ENCODE results near the gene KRT33A. TPM values are rescaled to one million over a fixed set of nuclear protein-coding genes. Genes with fewer than 3 reads are reported as not detected.

Gene KRT33A
- total and polyA plus RNA-seq, 2 of the 8 experiments (the other 6 are each of a cell fraction or from before 2014, with no cell fraction given), result not detected

DNA sequence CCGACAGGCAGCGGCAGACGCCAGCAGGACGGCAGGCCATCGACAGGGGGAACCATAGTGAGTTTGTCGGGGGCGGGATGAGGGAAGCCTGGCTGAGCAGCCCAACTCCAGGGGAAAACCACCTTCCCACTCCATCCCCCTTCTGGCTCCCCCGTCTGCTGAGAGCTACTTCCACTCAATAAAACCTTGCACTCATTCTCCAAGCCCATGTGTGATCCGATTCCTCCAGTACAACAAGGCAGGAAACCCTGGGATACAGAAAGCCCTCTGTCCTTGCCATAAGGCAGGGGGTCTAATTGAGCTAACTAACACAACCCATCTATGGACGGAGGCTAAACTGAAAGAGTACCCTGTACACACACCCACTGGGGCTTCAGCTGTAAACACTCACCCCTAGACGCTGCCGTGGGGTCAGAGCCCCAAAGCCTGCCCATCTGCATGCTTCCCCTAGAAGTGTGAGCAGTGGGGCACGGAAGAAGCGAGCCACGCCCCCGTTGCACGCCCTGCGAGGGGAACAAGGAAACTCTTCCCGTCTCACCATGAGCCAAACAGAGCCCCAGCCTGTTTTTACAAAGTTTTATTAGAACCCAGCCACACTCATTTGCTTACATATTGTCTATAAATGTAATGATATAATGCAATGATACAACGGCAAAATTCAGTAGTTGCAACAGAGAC is 52.0 kb downstream of the KRT33A start:
- no peaks in the 10 kb centered on the region; a peak in 1 of 7 replicates for H3K4me1 ChIP-seq (replicated peaks in 1 of 4; ENCODE audit: control insufficient read depth in 3 of 4, insufficient read depth in 4 of 4, low read length in 3 of 4)
- no peak overlapping the region for H3K4me2 ChIP-seq (ENCODE audit: insufficient read depth in 1 of 2, low read depth in 2 of 2, low read length in 2 of 2)
- H3K9ac ChIP-seq (replicated peaks in 1 of 4; ENCODE audit: extremely low read depth in 1 of 4, low read depth in 3 of 4, low read length in 3 of 4), result no peak overlapping the region
- H4K20me1 ChIP-seq (replicated peaks in 1 of 2; ENCODE audit: control insufficient read depth in 1 of 2, insufficient read depth in 2 of 2, low read length in 2 of 2), result no peaks in the 10 kb centered on the region
- H3K79me1 ChIP-seq (ENCODE audit: low read depth, low read length), result no peaks in the 10 kb centered on the region
- H2BK20ac ChIP-seq (ENCODE audit: low read length), result no peak overlapping the region
- H3K79me2 ChIP-seq (ENCODE audit: control insufficient read depth in 1 of 2, insufficient read depth in 2 of 2, low read length in 2 of 2), result no peaks in the 10 kb centered on the region
- H4K91ac ChIP-seq (replicated peaks; ENCODE audit: insufficient read length, low read length), result no peak overlapping the region
- no peak overlapping the region for H2AK5ac ChIP-seq (ENCODE audit: low read depth, low read length)
- no peak overlapping the region for H4K8ac ChIP-seq (ENCODE audit: extremely low read depth, insufficient read depth, low read length)
- H3K4me3 ChIP-seq (ENCODE audit: extremely low read depth in 1 of 4, insufficient read depth in 2 of 4, low read depth in 3 of 4, low read length in 4 of 4), result no peak overlapping the region
- H3K23ac ChIP-seq (ENCODE audit: insufficient read length), result no peak overlapping the region
- no peaks in the 10 kb centered on the region; a peak in 1 of 7 replicates for H3K27me3 ChIP-seq (replicated peaks in 1 of 4; ENCODE audit: control insufficient read depth in 3 of 4, extremely low read depth in 1 of 4, insufficient read depth in 3 of 4, low read length in 3 of 4)
- H2BK15ac ChIP-seq (ENCODE audit: low read length), result no peak overlapping the region
- H2BK12ac ChIP-seq (ENCODE audit: low read depth, low read length), result no peak overlapping the region
- H2BK5ac ChIP-seq (ENCODE audit: low read depth, low read length), result no peak overlapping the region
- WGBS, 2 experiments (ENCODE audit: extremely low coverage in 1 of 2, insufficient coverage in 1 of 2, insufficient read length in 1 of 2, insufficient replicate concordance in 2 of 2, low coverage in 1 of 2, low lambda C conversion rate in 2 of 2, missing lambda C conversion rate in 1 of 2), result 89% methylated on average over 20 of the region's 20 CpGs; no CpG with 5 or more reads in 1 of the 2 experiments
- FAIRE-seq (no peak), DNase-seq (ENCODE audit: low read depth in 1 of 2, low spot score in 2 of 2) (no peak)
- CTCF ChIA-PET (ENCODE audit: partially characterized antibody), result no interaction called here
- H3K18ac ChIP-seq (ENCODE audit: extremely low read depth, low read length), result no peak overlapping the region
- no peak overlapping the region for H2BK120ac ChIP-seq (replicated peaks; ENCODE audit: low read depth, low read length)
- no peaks in the 10 kb centered on the region for H3K23me2 ChIP-seq (ENCODE audit: low read depth, low read length)
- POLR2A ChIA-PET (ENCODE audit: partially characterized antibody), result no interaction called here
- H3K4ac ChIP-seq (replicated peaks; ENCODE audit: insufficient read length, low read depth, low read length), result no peak overlapping the region
- no peaks in the 10 kb centered on the region; a peak in 1 of 4 replicates for H3K9me3 ChIP-seq (ENCODE audit: insufficient read depth in 2 of 2, low read depth in 1 of 2, low read length in 1 of 2)
- no peaks in the 10 kb centered on the region for H3K36me3 ChIP-seq (ENCODE audit: control insufficient read depth in 2 of 4, insufficient read depth in 4 of 4, low read length in 3 of 4)
- H2AFZ ChIP-seq (ENCODE audit: low read length), result no peak overlapping the region
- H3K56ac ChIP-seq (replicated peaks; ENCODE audit: insufficient read length, low read depth, low read length), result no peak overlapping the region
- no peak overlapping the region for H3K27ac ChIP-seq (ENCODE audit: low read depth, low read length)
- H4K5ac ChIP-seq (ENCODE audit: insufficient read length, low read depth, low read length), result no peak overlapping the region
- H3K14ac ChIP-seq (ENCODE audit: insufficient read length), result no peak overlapping the region
- no peak for TF ChIP-seq NRF1 (IDR thresholded peaks at IDR 0.05; ENCODE audit: low read depth, low read length)
- no peak for TF ChIP-seq MAFK (IDR thresholded peaks at IDR 0.05; ENCODE audit: low read depth, low read length)
- no peak for TF ChIP-seq SP1 (IDR thresholded peaks at IDR 0.05; ENCODE audit: low read depth, low read length)
- TF ChIP-seq SIX5 (IDR thresholded peaks at IDR 0.05; ENCODE audit: low read depth, low read length), result no peak
- TF ChIP-seq CBX8 (IDR thresholded peaks at IDR 0.05; ENCODE audit: borderline replicate concordance, low read depth, low read length), result no peak
- no peak for TF ChIP-seq TAF7 (optimal IDR thresholded peaks at IDR 0.05; ENCODE audit: borderline replicate concordance, low read depth, low read length)
- TF ChIP-seq EZH2 (IDR thresholded peaks at IDR 0.05; ENCODE audit: low read depth, low read length, severe bottlenecking), result no peak

Data from H1 (cell line).